WERI-Rb-1 (cell line): ENCODE measurements around the gene BATF3.

Source experiments
- DNase-seq: peaks from one replicate; pipeline ENCODE4 v3.0.0-alpha.2; 2020
- H3K27ac ChIP-seq: fragments of 250-450 bp; sonication (Bioruptor Pico); 2 replicates; pipeline ENCODE4 v1.5.1; 2020; ENCODE audit warnings: mild to moderate bottlenecking, moderate library complexity
- H3K27me3 ChIP-seq: fragments of 250-450 bp; sonication (Bioruptor Pico); 2 replicates; pipeline ENCODE4 v1.5.1; 2021; ENCODE audit warnings: mild to moderate bottlenecking, low read depth, moderate library complexity; ENCODE audit not compliant: insufficient read depth, severe bottlenecking
- H3K36me3 ChIP-seq: fragments of 250-450 bp; sonication (Bioruptor Pico); 2 replicates; pipeline ENCODE4 v1.5.1; 2020; ENCODE audit warnings: mild to moderate bottlenecking, moderate library complexity
- H3K4me3 ChIP-seq: 2 replicates; pipeline ENCODE4 v1.5.1; 2011; ENCODE audit warnings: low read depth, mild to moderate bottlenecking, control low read depth, low read length
- H3K9me3 ChIP-seq: fragments of 250-450 bp; sonication (Bioruptor Pico); 2 replicates; pipeline ENCODE4 v1.5.1; 2021; ENCODE audit warnings: mild to moderate bottlenecking, moderate library complexity; ENCODE audit not compliant: severe bottlenecking
- CTCF ChIP-seq: IDR thresholded peaks from 2 replicates; pipeline ENCODE4 v1.5.1; 2011; ENCODE audit warnings: low read depth, mild to moderate bottlenecking, control low read depth, inconsistent platforms, low read length

Gene BATF3

GRCh38 chr1:212652609-212653008 is 47.0 kb downstream of the BATF3 start:
- Histone ChIP-seq H3K9me3 (no peaks in the 10 kb centered on the region), H3K27me3 (no peaks in the 10 kb centered on the region), H3K4me3 (no peak overlapping the region), H3K27ac (no peak overlapping the region), H3K36me3 (no peaks in the 10 kb centered on the region)
- TF ChIP-seq CTCF = no peak
- no peak for DNase-seq

GRCh38 chr1:212651977-212652376 is 47.7 kb downstream of the BATF3 start:
- no peak overlapping the region for H3K4me3 ChIP-seq
- no peaks in the 10 kb centered on the region for H3K27me3 ChIP-seq
- DNase-seq = no peak
- no peaks in the 10 kb centered on the region for H3K36me3 ChIP-seq
- TF ChIP-seq CTCF = no peak
- no peaks in the 10 kb centered on the region for H3K9me3 ChIP-seq
- no peak overlapping the region for H3K27ac ChIP-seq

- Histone ChIP-seq H3K9me3 (no peaks in the 10 kb centered on the region), H3K36me3 (no peaks in the 10 kb centered on the region), H3K4me3 (no peak overlapping the region), H3K27ac (no peak overlapping the region), H3K27me3 (no peaks in the 10 kb centered on the region)
- no peak for TF ChIP-seq CTCF
- DNase-seq = no peak
Observed at GRCh38 chr1:212651521-212651920, 48.1 kb downstream of the BATF3 start.

GRCh38 chr1:212650228-212650627 is 49.4 kb downstream of the BATF3 start:
- no peak overlapping the region for H3K27ac ChIP-seq
- no peak for TF ChIP-seq CTCF
- H3K36me3 ChIP-seq = no peaks in the 10 kb centered on the region
- no peaks in the 10 kb centered on the region for H3K27me3 ChIP-seq
- DNase-seq = no peak
- no peaks in the 10 kb centered on the region for H3K9me3 ChIP-seq
- no peak overlapping the region for H3K4me3 ChIP-seq

GRCh38 chr1:212649020-212649419 is 50.6 kb downstream of the BATF3 start:
- H3K27me3 ChIP-seq = no peaks in the 10 kb centered on the region
- no peaks in the 10 kb centered on the region for H3K9me3 ChIP-seq
- no peak for TF ChIP-seq CTCF
- H3K27ac ChIP-seq = no peak overlapping the region
- no peaks in the 10 kb centered on the region for H3K36me3 ChIP-seq
- H3K4me3 ChIP-seq = no peak overlapping the region
- DNase-seq = no peak

GRCh38 chr1:212648431-212648830 is 51.2 kb downstream of the BATF3 start:
- no peak for DNase-seq
- TF ChIP-seq CTCF = no peak

More at GRCh38 chr1:212648431-212648830, 51.2 kb downstream of the BATF3 start:
- H3K27ac ChIP-seq = no peak overlapping the region
- H3K4me3 ChIP-seq = no peak overlapping the region
- H3K9me3 ChIP-seq = no peaks in the 10 kb centered on the region
- H3K27me3 ChIP-seq = no peaks in the 10 kb centered on the region
- H3K36me3 ChIP-seq = no peaks in the 10 kb centered on the region
